WTC11 (cell line): ENCODE data around the gene KLF13. TPM values are rescaled to one million over a fixed set of nuclear protein-coding genes. Genes with fewer than 3 reads are reported as not detected.

ENCODE experiments used
- ATAC-seq: fragments of 200-7000 bp; cut with Tn5 transposase; 2 replicates; pipeline ENCODE4 v1.10.0; 2021; ENCODE audit warnings: mild to moderate bottlenecking, moderate library complexity
- CTCF ChIA-PET: fragments of 300-600 bp; sonication (Branson Sonifier 250); formaldehyde crosslinking; loops from one replicate; lab custom pipeline; 2021; ENCODE audit warnings: antibody characterized with exemption; lab: Charles Lee
- POLR2A ChIA-PET: fragments of 350-600 bp; sonication (Branson Sonifier 250); formaldehyde crosslinking; loops from one replicate; lab custom pipeline; 2021; ENCODE audit warnings: antibody characterized with exemption; lab: Charles Lee
- DNase-seq: peaks from one replicate; pipeline ENCODE4 v3.0.0; 2021; ENCODE audit warnings: low spot score
- H3K27ac Mint-ChIP-seq: 2 replicates; pipeline ENCODE4 v1.8.0; 2021; ENCODE audit warnings: mixed read lengths
- H3K27me3 Mint-ChIP-seq: 2 replicates; pipeline ENCODE4 v1.8.0; 2021; ENCODE audit warnings: low read depth, mild to moderate bottlenecking, moderate library complexity, mixed read lengths
- H3K36me3 Mint-ChIP-seq: 2 replicates; pipeline ENCODE4 v1.8.0; 2021; ENCODE audit warnings: mixed read lengths
- H3K4me1 Mint-ChIP-seq: 2 replicates; pipeline ENCODE4 v1.8.0; 2022; ENCODE audit warnings: mixed read lengths
- H3K4me3 Mint-ChIP-seq: 2 replicates; pipeline ENCODE4 v1.8.0; 2021; ENCODE audit warnings: mild to moderate bottlenecking, moderate library complexity, mixed read lengths
- H3K9me3 Mint-ChIP-seq: 2 replicates; pipeline ENCODE4 v1.8.0; 2021; ENCODE audit warnings: mixed read lengths
- AR ChIP-seq: fragments of 250-450 bp; sonication (Bioruptor Pico); IDR thresholded peaks from 2 replicates; pipeline ENCODE4 v1.9.0; 2021; ENCODE audit warnings: mild to moderate bottlenecking
- ARID4B ChIP-seq: sonication (generic); formaldehyde crosslinking; IDR thresholded peaks from 2 replicates; pipeline ENCODE4 v1.8.0; 2023; ENCODE audit warnings: missing genetic modification reagents, mild to moderate bottlenecking, borderline replicate concordance
- ATF3 ChIP-seq: sonication (generic); formaldehyde crosslinking; conservative IDR thresholded peaks from 2 replicates; pipeline ENCODE4 v1.8.1; 2022; ENCODE audit warnings: mild to moderate bottlenecking, missing genetic modification reagents
- E2F5 ChIP-seq: sonication (generic); formaldehyde crosslinking; IDR thresholded peaks from 2 replicates; pipeline ENCODE4 v1.8.1; 2022; ENCODE audit warnings: mild to moderate bottlenecking, moderate library complexity, missing genetic modification reagents
- ELF4 ChIP-seq: sonication (generic); formaldehyde crosslinking; IDR thresholded peaks from 2 replicates; pipeline ENCODE4 v1.8.1; 2022; ENCODE audit warnings: low read depth, mild to moderate bottlenecking, moderate library complexity, missing genetic modification reagents
- GTF2I ChIP-seq: fragments of 250-450 bp; sonication (Bioruptor Pico); conservative IDR thresholded peaks from 2 replicates; pipeline ENCODE4 v1.4.0; 2021; ENCODE audit warnings: mild to moderate bottlenecking
- HMGXB4 ChIP-seq: sonication (generic); formaldehyde crosslinking; IDR thresholded peaks from 2 replicates; pipeline ENCODE4 v1.8.1; 2023; ENCODE audit warnings: mild to moderate bottlenecking, moderate library complexity, missing genetic modification reagents
- IRF1 ChIP-seq: sonication (generic); formaldehyde crosslinking; IDR thresholded peaks from 2 replicates; pipeline ENCODE4 v1.8.0; 2023; ENCODE audit warnings: missing genetic modification reagents
- JAZF1 ChIP-seq: fragments of 250-450 bp; sonication (Bioruptor Pico); IDR thresholded peaks from 2 replicates; pipeline ENCODE4 v1.9.0; 2021; ENCODE audit warnings: moderate library complexity, mild to moderate bottlenecking, inconsistent platforms
- NFATC4 ChIP-seq: fragments of 250-450 bp; sonication (Bioruptor Pico); IDR thresholded peaks from 2 replicates; pipeline ENCODE4 v1.9.0; 2021; ENCODE audit warnings: mild to moderate bottlenecking
- OVOL2 ChIP-seq: fragments of 250-450 bp; sonication (Bioruptor Pico); IDR thresholded peaks from 2 replicates; pipeline ENCODE4 v1.9.0; 2021; ENCODE audit warnings: mild to moderate bottlenecking, borderline replicate concordance
- PRRX2 ChIP-seq: fragments of 250-450 bp; sonication (Bioruptor Pico); IDR thresholded peaks from 2 replicates; pipeline ENCODE4 v1.8.0; 2021; ENCODE audit warnings: mild to moderate bottlenecking
- RELA ChIP-seq: sonication (generic); formaldehyde crosslinking; IDR thresholded peaks from 2 replicates; pipeline ENCODE4 v1.8.1; 2022; ENCODE audit warnings: missing genetic modification reagents, mild to moderate bottlenecking, borderline replicate concordance
- STAT6 ChIP-seq: sonication (generic); formaldehyde crosslinking; conservative IDR thresholded peaks from 2 replicates; pipeline ENCODE4 v1.8.1; 2023; ENCODE audit warnings: mild to moderate bottlenecking, low read depth, missing genetic modification reagents, moderate library complexity
- TCF7 ChIP-seq: sonication (generic); formaldehyde crosslinking; IDR thresholded peaks from 2 replicates; pipeline ENCODE4 v1.8.0; 2022; ENCODE audit warnings: mild to moderate bottlenecking, low read depth, missing genetic modification reagents, moderate library complexity
- ZMAT4 ChIP-seq: fragments of 250-450 bp; sonication (Bioruptor Pico); IDR thresholded peaks from 2 replicates; pipeline ENCODE4 v1.9.0; 2021; ENCODE audit warnings: mild to moderate bottlenecking
- ZNF219 ChIP-seq: sonication (generic); formaldehyde crosslinking; IDR thresholded peaks from 2 replicates; pipeline ENCODE4 v1.8.0; 2023; ENCODE audit warnings: missing genetic modification reagents, mild to moderate bottlenecking, borderline replicate concordance
- total RNA-seq: library from RNA; stranded (reverse); gene quantifications from 3 replicates; pipeline ENCODE4 v1.2.3, GENCODE V29; 2021

Gene KLF13
- total RNA-seq, 1 experiment from 2014 or later = 38.1 TPM

GRCh38 chr15:31407851-31408250, 81.2 kb downstream of the KLF13 start (continued):
- no peak for TF ChIP-seq HMGXB4 (CRISPR knock-in tag)
- TF ChIP-seq PRRX2 (CRISPR knock-in tag) = no peak
- TF ChIP-seq IRF1 (CRISPR knock-in tag) = no peak
- no peak for TF ChIP-seq OVOL2 (CRISPR knock-in tag)

- CTCF ChIA-PET = no interaction called here
- Mint-ChIP-seq H3K4me1 (peaks cover 8% of the 10 kb centered on the region), H3K27me3 (no peaks in the 10 kb centered on the region), H3K9me3 (peaks cover 26% of the 10 kb centered on the region), H3K4me3 (no peak overlapping the region), H3K27ac (no peak overlapping the region), H3K36me3 (peaks cover 3% of the 10 kb centered on the region; the same call in 1 of the 2 replicates)
- POLR2A ChIA-PET = no interaction called here
- TF ChIP-seq RELA (CRISPR knock-in tag) = no peak
- no peak for TF ChIP-seq IRF1 (CRISPR knock-in tag)
- TF ChIP-seq ATF3 (CRISPR knock-in tag) = no peak
- no peak for TF ChIP-seq GTF2I (CRISPR knock-in tag)
- TF ChIP-seq TCF7 (CRISPR knock-in tag) = no peak
- TF ChIP-seq STAT6 = no peak
- no peak for TF ChIP-seq AR
- no peak for TF ChIP-seq JAZF1
- TF ChIP-seq NFATC4 (CRISPR knock-in tag) = no peak
- TF ChIP-seq E2F5 = no peak
- TF ChIP-seq ZNF219 (CRISPR knock-in tag) = no peak
- no peak for TF ChIP-seq ELF4 (CRISPR knock-in tag)
- TF ChIP-seq ZMAT4 = no peak
- TF ChIP-seq ARID4B (CRISPR knock-in tag) = no peak
- DNase-seq (no peak), ATAC-seq (no peak)
These were observed 82.1 kb downstream of the KLF13 start for GRCh38 chr15:31408724-31409123.
